ENCODE measurements around the gene NSD2.

DNA sequence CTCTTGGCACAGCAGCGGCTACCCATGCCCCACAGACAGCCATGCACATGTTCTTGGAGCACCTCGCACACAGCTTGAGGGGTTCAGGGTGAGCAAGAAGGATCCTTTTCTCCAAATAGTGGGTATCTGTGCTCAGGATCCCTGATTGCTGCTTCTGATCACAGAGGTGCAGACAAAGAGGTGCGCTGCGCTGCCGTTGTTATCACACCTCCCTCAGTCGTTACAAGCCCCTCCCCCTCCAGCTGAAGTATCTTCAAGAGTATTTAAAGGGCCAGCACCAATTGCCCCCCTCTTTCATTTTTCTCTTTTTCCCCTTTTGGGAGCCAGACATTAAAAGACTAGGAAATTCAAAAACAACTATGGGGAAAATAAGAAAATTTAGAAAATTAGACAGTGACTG is 93.2 kb downstream of the NSD2 start:
- TF ChIP-seq, protein P1, sequence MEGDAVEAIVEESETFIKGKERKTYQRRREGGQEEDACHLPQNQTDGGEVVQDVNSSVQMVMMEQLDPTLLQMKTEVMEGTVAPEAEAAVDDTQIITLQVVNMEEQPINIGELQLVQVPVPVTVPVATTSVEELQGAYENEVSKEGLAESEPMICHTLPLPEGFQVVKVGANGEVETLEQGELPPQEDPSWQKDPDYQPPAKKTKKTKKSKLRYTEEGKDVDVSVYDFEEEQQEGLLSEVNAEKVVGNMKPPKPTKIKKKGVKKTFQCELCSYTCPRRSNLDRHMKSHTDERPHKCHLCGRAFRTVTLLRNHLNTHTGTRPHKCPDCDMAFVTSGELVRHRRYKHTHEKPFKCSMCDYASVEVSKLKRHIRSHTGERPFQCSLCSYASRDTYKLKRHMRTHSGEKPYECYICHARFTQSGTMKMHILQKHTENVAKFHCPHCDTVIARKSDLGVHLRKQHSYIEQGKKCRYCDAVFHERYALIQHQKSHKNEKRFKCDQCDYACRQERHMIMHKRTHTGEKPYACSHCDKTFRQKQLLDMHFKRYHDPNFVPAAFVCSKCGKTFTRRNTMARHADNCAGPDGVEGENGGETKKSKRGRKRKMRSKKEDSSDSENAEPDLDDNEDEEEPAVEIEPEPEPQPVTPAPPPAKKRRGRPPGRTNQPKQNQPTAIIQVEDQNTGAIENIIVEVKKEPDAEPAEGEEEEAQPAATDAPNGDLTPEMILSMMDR (conservative IDR thresholded peaks at IDR 0.05 in 1 of 2, IDR thresholded peaks at IDR 0.05 in 1 of 2; ENCODE audit: low read depth in 1 of 2, low read length in 2 of 2): no peak
- no peak for TF ChIP-seq EZH2 (IDR thresholded peaks at IDR 0.05; ENCODE audit: low read length, missing control alignments)

All from fibroblast of lung (primary cell).